ENCODE measurements around the gene SPOCK2.

SPOCK2 gene

GRCh38 chr10:72009051-72009424 is 79.3 kb downstream of the SPOCK2 start:
- Histone ChIP-seq H3K27ac (ENCODE audit: low read length) (no peak overlapping the region), H3K36me3 (ENCODE audit: insufficient read depth, low read depth, low read length) (no peaks in the 10 kb centered on the region), H3K4me1 (ENCODE audit: insufficient read depth, low read length) (no peaks in the 10 kb centered on the region)

More at GRCh38 chr10:72009051-72009424, 79.3 kb downstream of the SPOCK2 start:
- no peaks in the 10 kb centered on the region for H3K9me3 ChIP-seq (ENCODE audit: insufficient read depth, low read depth, low read length)
- no peaks in the 10 kb centered on the region for H3K27me3 ChIP-seq (ENCODE audit: insufficient read depth, low read length)
- H3K4me3 ChIP-seq (ENCODE audit: low read length), result no peak overlapping the region
- H3K9ac ChIP-seq (ENCODE audit: low read depth, low read length), result no peak overlapping the region

All from iPS-20b (cell line).